ENCODE data around the gene MACROD2. TPM values are rescaled to one million over a fixed set of nuclear protein-coding genes. Genes with fewer than 3 reads are reported as not detected.

MACROD2 gene
- total and polyA plus RNA-seq, 2 of the 4 experiments (the other 2 are of a cell fraction): not detected

GRCh38 chr20:15138548-15139126 lies 1143.3 kb downstream of the MACROD2 start:
- dilution Hi-C loops (cut with HindIII; ENCODE audit: low sequenced_read_pairs, unreplicated experiment) (no loop called here), in situ Hi-C loops (cut with MboI; ENCODE audit: low sequenced_read_pairs) (no loop called here), intact Hi-C loops (cut with micrococcal nuclease) (no loop called here)
- H2AFZ ChIP-seq (replicated peaks; ENCODE audit: low read length, poor library complexity): no peak overlapping the region
- ATAC-seq (ENCODE audit: low read depth) (no peak), DNase-seq (no peak)
- BruUV-seq (replicated peaks): no TSS peak
- no peak overlapping the region for H3K27ac ChIP-seq (ENCODE audit: insufficient read depth, low read length)
- no peak overlapping the region for H2BK20ac ChIP-seq (ENCODE audit: low read depth, low read length)
- H2BK5ac ChIP-seq (ENCODE audit: low read depth, low read length, poor library complexity, severe bottlenecking): no peak overlapping the region
- no peaks in the 10 kb centered on the region for H3K79me1 ChIP-seq (ENCODE audit: low read depth in 1 of 2, low read length in 2 of 2)
- no peak overlapping the region for H3K14ac ChIP-seq (replicated peaks; ENCODE audit: low read depth, low read length)
- H3K4me3 ChIP-seq (ENCODE audit: insufficient read depth, low read depth, low read length): no peak overlapping the region
- ChIA-PET POLR2A (ENCODE audit: unreplicated experiment) (no interaction called here), CTCF (no interaction called here)
- no peak overlapping the region for H2AK5ac ChIP-seq (ENCODE audit: low read depth, low read length)
- WGBS, 2 experiments (ENCODE audit: extremely low coverage in 2 of 2, insufficient read length in 1 of 2): no CpG with 5 or more reads among the region's 4 CpGs
- H2AK9ac ChIP-seq (replicated peaks; ENCODE audit: low read depth, low read length, poor library complexity): no peak overlapping the region
- peaks cover 2% of the 10 kb centered on the region for H3K9me3 ChIP-seq (ENCODE audit: control insufficient read depth, insufficient read depth, low read length)
- H3K4me2 ChIP-seq (ENCODE audit: low read depth, low read length): no peak overlapping the region
- H4K8ac ChIP-seq (ENCODE audit: low read depth in 2 of 2, low read length in 2 of 2): no peak overlapping the region
- H3K4ac ChIP-seq (ENCODE audit: low read depth, low read length): no peak overlapping the region
- no peak overlapping the region for H4K5ac ChIP-seq (ENCODE audit: low read depth, low read length)
- no peaks in the 10 kb centered on the region for H3K9me1 ChIP-seq (ENCODE audit: insufficient read depth, low read length)
- no peak overlapping the region for H3K23ac ChIP-seq (ENCODE audit: low read depth, low read length)
- H3K18ac ChIP-seq (ENCODE audit: low read depth, low read length): no peak overlapping the region
- H2BK15ac ChIP-seq (ENCODE audit: low read depth, low read length): no peak overlapping the region
- no peaks in the 10 kb centered on the region for H3K4me1 ChIP-seq (ENCODE audit: control insufficient read depth, insufficient read depth, low read length)
- TF ChIP-seq, protein P1, sequence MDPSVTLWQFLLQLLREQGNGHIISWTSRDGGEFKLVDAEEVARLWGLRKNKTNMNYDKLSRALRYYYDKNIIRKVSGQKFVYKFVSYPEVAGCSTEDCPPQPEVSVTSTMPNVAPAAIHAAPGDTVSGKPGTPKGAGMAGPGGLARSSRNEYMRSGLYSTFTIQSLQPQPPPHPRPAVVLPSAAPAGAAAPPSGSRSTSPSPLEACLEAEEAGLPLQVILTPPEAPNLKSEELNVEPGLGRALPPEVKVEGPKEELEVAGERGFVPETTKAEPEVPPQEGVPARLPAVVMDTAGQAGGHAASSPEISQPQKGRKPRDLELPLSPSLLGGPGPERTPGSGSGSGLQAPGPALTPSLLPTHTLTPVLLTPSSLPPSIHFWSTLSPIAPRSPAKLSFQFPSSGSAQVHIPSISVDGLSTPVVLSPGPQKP (IDR thresholded peaks at IDR 0.05; ENCODE audit: borderline replicate concordance, low read depth, low read length): no peak
- TF ChIP-seq MAFK (IDR thresholded peaks at IDR 0.05; ENCODE audit: low read depth, low read length) (no peak), MXI1 (IDR thresholded peaks at IDR 0.05; ENCODE audit: borderline replicate concordance, low read depth, low read length) (no peak), BHLHE40 (IDR thresholded peaks at IDR 0.05; ENCODE audit: low read depth, low read length) (no peak), RFX5 (IDR thresholded peaks at IDR 0.05; ENCODE audit: low read depth, low read length) (no peak), CTCF (conservative IDR thresholded peaks at IDR 0.05; ENCODE audit: low read depth, low read length) (no peak), RAD21 (IDR thresholded peaks at IDR 0.05; ENCODE audit: low read length) (no peak), CHD1 (IDR thresholded peaks at IDR 0.05; ENCODE audit: low read depth, low read length) (no peak)
- no peaks in the 10 kb centered on the region for H4K20me1 ChIP-seq (ENCODE audit: insufficient read depth, low read length)
- H3K56ac ChIP-seq (ENCODE audit: extremely low read depth, insufficient read depth, low read length): no peak overlapping the region
- no peaks in the 10 kb centered on the region for H3K27me3 ChIP-seq (ENCODE audit: control insufficient read depth, insufficient read depth, low read length)
- H2BK120ac ChIP-seq (ENCODE audit: low read depth, low read length): no peak overlapping the region
- no peak overlapping the region for H4K91ac ChIP-seq (ENCODE audit: insufficient read depth, low read depth, low read length)
- no peak overlapping the region for H3K9ac ChIP-seq (ENCODE audit: low read depth, low read length)
- no peaks in the 10 kb centered on the region for H3K36me3 ChIP-seq (ENCODE audit: control insufficient read depth, insufficient read depth, low read length)

All from IMR-90 (cell line).